WTC11 (cell line): Measurements from ENCODE around the gene SNAPC5. TPM values are rescaled to one million over a fixed set of nuclear protein-coding genes. Genes with fewer than 3 reads are reported as not detected.
A peak's percentile ranks its signal among the peaks of the same experiment; 100 is the strongest.

Source experiments
- ATAC-seq: fragments of 200-7000 bp; cut with Tn5 transposase; 2 replicates; pipeline ENCODE4 v1.10.0; 2021; ENCODE audit warnings: mild to moderate bottlenecking, moderate library complexity
- CTCF ChIA-PET: fragments of 300-600 bp; sonication (Branson Sonifier 250); formaldehyde crosslinking; loops from one replicate; lab custom pipeline; 2021; ENCODE audit warnings: antibody characterized with exemption; lab: Charles Lee
- POLR2A ChIA-PET: fragments of 350-600 bp; sonication (Branson Sonifier 250); formaldehyde crosslinking; loops from one replicate; lab custom pipeline; 2021; ENCODE audit warnings: antibody characterized with exemption; lab: Charles Lee
- DNase-seq: peaks from one replicate; pipeline ENCODE4 v3.0.0; 2021; ENCODE audit warnings: low spot score
- H3K27ac Mint-ChIP-seq: 2 replicates; pipeline ENCODE4 v1.8.0; 2021; ENCODE audit warnings: mixed read lengths
- H3K27me3 Mint-ChIP-seq: 2 replicates; pipeline ENCODE4 v1.8.0; 2021; ENCODE audit warnings: low read depth, mild to moderate bottlenecking, moderate library complexity, mixed read lengths
- H3K36me3 Mint-ChIP-seq: 2 replicates; pipeline ENCODE4 v1.8.0; 2021; ENCODE audit warnings: mixed read lengths
- H3K4me1 Mint-ChIP-seq: 2 replicates; pipeline ENCODE4 v1.8.0; 2022; ENCODE audit warnings: mixed read lengths
- H3K4me3 Mint-ChIP-seq: 2 replicates; pipeline ENCODE4 v1.8.0; 2021; ENCODE audit warnings: mild to moderate bottlenecking, moderate library complexity, mixed read lengths
- H3K9me3 Mint-ChIP-seq: 2 replicates; pipeline ENCODE4 v1.8.0; 2021; ENCODE audit warnings: mixed read lengths
- ELF4 ChIP-seq: sonication (generic); formaldehyde crosslinking; IDR thresholded peaks from 2 replicates; pipeline ENCODE4 v1.8.1; 2022; ENCODE audit warnings: low read depth, mild to moderate bottlenecking, moderate library complexity, missing genetic modification reagents
- ESRRA ChIP-seq: sonication (generic); formaldehyde crosslinking; IDR thresholded peaks from 2 replicates; pipeline ENCODE4 v1.8.1; 2022; ENCODE audit warnings: mild to moderate bottlenecking, missing genetic modification reagents, borderline replicate concordance
- GRHL2 ChIP-seq: fragments of 250-450 bp; sonication (Bioruptor Pico); IDR thresholded peaks from 2 replicates; pipeline ENCODE4 v1.8.0; 2022; ENCODE audit warnings: mild to moderate bottlenecking, moderate library complexity; ENCODE audit not compliant: insufficient replicate concordance, severe bottlenecking
- GTF2I ChIP-seq: fragments of 250-450 bp; sonication (Bioruptor Pico); conservative IDR thresholded peaks from 2 replicates; pipeline ENCODE4 v1.4.0; 2021; ENCODE audit warnings: mild to moderate bottlenecking
- HMGA2 ChIP-seq: fragments of 250-450 bp; sonication (Bioruptor Pico); IDR thresholded peaks from 2 replicates; pipeline ENCODE4 v1.4.0; 2021; ENCODE audit warnings: mild to moderate bottlenecking, moderate library complexity
- KAT7 ChIP-seq: sonication (generic); formaldehyde crosslinking; IDR thresholded peaks from 2 replicates; pipeline ENCODE4 v1.8.1; 2023; ENCODE audit warnings: missing genetic modification reagents, mild to moderate bottlenecking, borderline replicate concordance
- NFE2L1 ChIP-seq: sonication (generic); formaldehyde crosslinking; IDR thresholded peaks from 2 replicates; pipeline ENCODE4 v1.8.1; 2023; ENCODE audit warnings: missing genetic modification reagents
- PRRX2 ChIP-seq: fragments of 250-450 bp; sonication (Bioruptor Pico); IDR thresholded peaks from 2 replicates; pipeline ENCODE4 v1.8.0; 2021; ENCODE audit warnings: mild to moderate bottlenecking
- SOX15 ChIP-seq: fragments of 250-450 bp; sonication (Bioruptor Pico); IDR thresholded peaks from 2 replicates; pipeline ENCODE4 v1.9.0; 2021; ENCODE audit warnings: mild to moderate bottlenecking
- SP1 ChIP-seq: sonication (generic); formaldehyde crosslinking; conservative IDR thresholded peaks from 2 replicates; pipeline ENCODE4 v1.8.1; 2022; ENCODE audit warnings: missing genetic modification reagents
- TEAD1 ChIP-seq: sonication (generic); formaldehyde crosslinking; IDR thresholded peaks from 2 replicates; pipeline ENCODE4 v1.8.0; 2022; ENCODE audit warnings: mild to moderate bottlenecking, missing genetic modification reagents
- ZBTB21 ChIP-seq: sonication (generic); formaldehyde crosslinking; IDR thresholded peaks from 2 replicates; pipeline ENCODE4 v1.8.1; 2023; ENCODE audit warnings: mild to moderate bottlenecking, missing genetic modification reagents, borderline replicate concordance
- ZNF121 ChIP-seq: sonication (generic); formaldehyde crosslinking; IDR thresholded peaks from 2 replicates; pipeline ENCODE4 v1.8.0; 2023; ENCODE audit warnings: missing genetic modification reagents
- ZNF263 ChIP-seq: sonication (generic); formaldehyde crosslinking; IDR thresholded peaks from 2 replicates; pipeline ENCODE4 v1.8.1; 2022; ENCODE audit warnings: low read depth, mild to moderate bottlenecking, moderate library complexity, missing genetic modification reagents
- total RNA-seq: library from RNA; stranded (reverse); gene quantifications from 3 replicates; pipeline ENCODE4 v1.2.3, GENCODE V29; 2021
- TF ChIP-seq, protein P1 (sequence below): sonication (generic); formaldehyde crosslinking; IDR thresholded peaks from 2 replicates; pipeline ENCODE4 v1.8.0; 2023; ENCODE audit warnings: missing genetic modification reagents
- TF ChIP-seq, protein P2 (sequence below): fragments of 250-450 bp; sonication (Bioruptor Pico); IDR thresholded peaks from 2 replicates; pipeline ENCODE4 v1.9.0; 2021; ENCODE audit warnings: mild to moderate bottlenecking
- TF ChIP-seq, protein P3 (sequence below): sonication (generic); formaldehyde crosslinking; IDR thresholded peaks from 2 replicates; pipeline ENCODE4 v1.8.0; 2022; ENCODE audit warnings: mild to moderate bottlenecking, missing genetic modification reagents
- TF ChIP-seq, protein P4 (sequence below): fragments of 250-450 bp; sonication (Bioruptor Pico); conservative IDR thresholded peaks from 2 replicates; pipeline ENCODE4 v1.9.0; 2021; ENCODE audit warnings: mild to moderate bottlenecking
- TF ChIP-seq, protein P5 (sequence below): fragments of 250-450 bp; sonication (Bioruptor Pico); IDR thresholded peaks from 2 replicates; pipeline ENCODE4 v2.1.2; 2022; ENCODE audit warnings: mild to moderate bottlenecking, moderate library complexity
- TF ChIP-seq, protein P6 (sequence below): fragments of 250-450 bp; sonication (Bioruptor Pico); IDR thresholded peaks from 2 replicates; pipeline ENCODE4 v1.9.0; 2021; ENCODE audit warnings: mild to moderate bottlenecking, borderline replicate concordance

Gene SNAPC5
- total RNA-seq, 1 experiment from 2014 or later = 21.1 TPM

DNA sequence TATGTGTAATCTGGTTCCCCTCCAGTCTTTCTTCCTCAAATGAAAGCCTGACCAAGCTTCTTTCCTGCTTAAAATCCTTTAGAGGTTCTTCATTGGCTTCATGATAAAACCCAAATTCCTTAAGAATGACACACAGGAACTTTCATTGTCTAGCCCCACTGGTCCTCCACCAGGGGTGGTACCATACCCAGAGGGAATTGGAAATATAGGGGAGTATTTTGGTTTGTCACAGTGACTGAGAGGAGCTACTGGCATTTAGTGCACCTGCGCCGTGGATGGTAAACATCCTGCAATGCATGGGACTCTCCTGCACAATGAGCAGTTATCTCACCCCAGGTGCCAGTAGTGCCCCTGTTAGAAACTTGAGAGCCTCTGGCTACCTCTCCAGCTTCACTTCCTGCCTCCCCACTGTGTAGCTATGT lies 18.4 kb upstream of the SNAPC5 start:
- peak overlapping the region; percentile 13; the same call in 1 of the 2 replicates for H3K27ac Mint-ChIP-seq

DNA sequence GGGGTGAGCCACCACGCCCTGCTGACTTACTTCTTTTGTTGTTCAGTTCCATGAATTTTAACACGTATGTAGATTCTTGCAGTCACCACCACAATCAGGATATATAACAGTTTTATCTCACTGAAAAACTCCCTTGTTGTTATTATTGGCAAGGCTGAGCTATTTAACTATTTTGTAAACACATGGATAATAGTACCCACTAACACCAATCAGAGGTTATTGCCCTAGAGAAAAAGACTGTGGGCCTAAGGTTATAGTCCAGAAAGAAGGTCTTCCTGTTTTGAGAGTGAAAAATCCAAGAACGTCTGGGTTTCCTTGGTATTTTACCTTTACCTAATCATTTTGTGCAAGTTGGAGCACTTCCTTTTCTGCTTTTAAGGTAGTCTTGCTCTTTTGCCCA lies 17.0 kb upstream of the SNAPC5 start:
- H3K9me3 Mint-ChIP-seq = no peaks in the 10 kb centered on the region
- TF ChIP-seq, protein P1, sequence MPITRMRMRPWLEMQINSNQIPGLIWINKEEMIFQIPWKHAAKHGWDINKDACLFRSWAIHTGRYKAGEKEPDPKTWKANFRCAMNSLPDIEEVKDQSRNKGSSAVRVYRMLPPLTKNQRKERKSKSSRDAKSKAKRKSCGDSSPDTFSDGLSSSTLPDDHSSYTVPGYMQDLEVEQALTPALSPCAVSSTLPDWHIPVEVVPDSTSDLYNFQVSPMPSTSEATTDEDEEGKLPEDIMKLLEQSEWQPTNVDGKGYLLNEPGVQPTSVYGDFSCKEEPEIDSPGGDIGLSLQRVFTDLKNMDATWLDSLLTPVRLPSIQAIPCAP = no peak
- no peak for TF ChIP-seq ZNF263 (CRISPR knock-in tag)
- TF ChIP-seq GTF2I (CRISPR knock-in tag) = no peak
- TF ChIP-seq TEAD1 (CRISPR knock-in tag) = no peak
- no peak for TF ChIP-seq KAT7 (CRISPR knock-in tag)
- TF ChIP-seq SP1 (CRISPR knock-in tag) = no peak
- TF ChIP-seq HMGA2 = no peak
- TF ChIP-seq SOX15 (CRISPR knock-in tag) = no peak
- TF ChIP-seq GRHL2 (CRISPR knock-in tag) = no peak
- TF ChIP-seq, protein P2, sequence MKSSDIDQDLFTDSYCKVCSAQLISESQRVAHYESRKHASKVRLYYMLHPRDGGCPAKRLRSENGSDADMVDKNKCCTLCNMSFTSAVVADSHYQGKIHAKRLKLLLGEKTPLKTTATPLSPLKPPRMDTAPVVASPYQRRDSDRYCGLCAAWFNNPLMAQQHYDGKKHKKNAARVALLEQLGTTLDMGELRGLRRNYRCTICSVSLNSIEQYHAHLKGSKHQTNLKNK (CRISPR knock-in tag) = no peak
- TF ChIP-seq, all 79 proteins: peak for 0
- Mint-ChIP-seq H3K27me3 (no peaks in the 10 kb centered on the region), H3K36me3 (peaks cover 45% of the 10 kb centered on the region), H3K4me1 (peaks cover 12% of the 10 kb centered on the region), H3K4me3 (no peak overlapping the region), H3K27ac (peak overlapping the region; percentile 43; the same call in 1 of the 2 replicates)
- ATAC-seq (no peak), DNase-seq (no peak)
- CTCF ChIA-PET = no interaction called here
- POLR2A ChIA-PET = no interaction called here

More for the DNA sequence above, 18.4 kb upstream of the SNAPC5 start:
- ChIA-PET CTCF (interaction anchor here (1.3 kb wide), 1 partner anchor 18 kb away, joined by 4 read pairs; the partner anchor contains the start of gene SNAPC5), POLR2A (no interaction called here)
- Mint-ChIP-seq H3K4me1 (peaks cover 12% of the 10 kb centered on the region), H3K4me3 (no peak overlapping the region), H3K36me3 (peaks cover 41% of the 10 kb centered on the region), H3K27me3 (no peaks in the 10 kb centered on the region), H3K9me3 (no peaks in the 10 kb centered on the region)
- ATAC-seq (peak; percentile 67), DNase-seq (no peak)
- TF ChIP-seq, protein P3, sequence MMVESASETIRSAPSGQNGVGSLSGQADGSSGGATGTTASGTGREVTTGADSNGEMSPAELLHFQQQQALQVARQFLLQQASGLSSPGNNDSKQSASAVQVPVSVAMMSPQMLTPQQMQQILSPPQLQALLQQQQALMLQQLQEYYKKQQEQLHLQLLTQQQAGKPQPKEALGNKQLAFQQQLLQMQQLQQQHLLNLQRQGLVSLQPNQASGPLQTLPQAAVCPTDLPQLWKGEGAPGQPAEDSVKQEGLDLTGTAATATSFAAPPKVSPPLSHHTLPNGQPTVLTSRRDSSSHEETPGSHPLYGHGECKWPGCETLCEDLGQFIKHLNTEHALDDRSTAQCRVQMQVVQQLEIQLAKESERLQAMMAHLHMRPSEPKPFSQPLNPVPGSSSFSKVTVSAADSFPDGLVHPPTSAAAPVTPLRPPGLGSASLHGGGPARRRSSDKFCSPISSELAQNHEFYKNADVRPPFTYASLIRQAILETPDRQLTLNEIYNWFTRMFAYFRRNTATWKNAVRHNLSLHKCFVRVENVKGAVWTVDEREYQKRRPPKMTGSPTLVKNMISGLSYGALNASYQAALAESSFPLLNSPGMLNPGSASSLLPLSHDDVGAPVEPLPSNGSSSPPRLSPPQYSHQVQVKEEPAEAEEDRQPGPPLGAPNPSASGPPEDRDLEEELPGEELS (CRISPR knock-in tag) = 0 out of 2 replicates have a peak, but pooled peaks have one; percentile 16
- no peak for TF ChIP-seq ELF4

DNA sequence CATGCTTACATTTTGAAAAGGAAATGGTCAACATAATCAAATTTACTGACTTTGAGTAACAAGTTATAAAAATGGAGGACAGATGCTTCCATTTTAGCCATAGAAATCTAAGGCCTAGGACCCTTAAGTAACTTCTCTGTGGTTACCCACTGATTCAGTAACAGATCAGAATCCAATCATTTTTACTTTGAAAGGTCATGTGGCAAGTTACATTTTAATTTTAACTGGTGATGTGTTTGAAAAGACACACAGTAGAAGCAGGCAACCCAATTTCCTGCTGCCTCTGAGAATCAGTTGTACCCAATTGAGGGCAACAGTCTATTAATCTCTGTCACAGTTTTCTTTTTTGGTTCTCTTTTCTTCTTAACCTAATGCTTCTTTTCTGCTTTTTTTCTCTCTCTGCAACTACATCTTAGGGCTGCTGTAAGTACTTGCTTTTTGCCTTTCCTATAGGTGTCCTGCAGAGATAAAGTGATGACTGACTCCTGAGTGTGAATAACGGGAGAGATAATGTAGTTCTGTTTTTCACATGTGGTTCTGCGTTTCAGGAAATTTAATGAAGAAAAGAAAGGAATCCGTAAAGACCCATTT lies 10.8 kb upstream of the SNAPC5 start:
- CTCF ChIA-PET = interaction anchor here (1.0 kb wide), 1 partner anchor 10 kb away, joined by 3 read pairs; no protein-coding TSS in a partner anchor
- ATAC-seq = no peak
- no peak for DNase-seq
- Mint-ChIP-seq H3K4me1 (peaks cover 21% of the 10 kb centered on the region), H3K36me3 (peaks cover 25% of the 10 kb centered on the region), H3K9me3 (no peaks in the 10 kb centered on the region), H3K27ac (no peak overlapping the region), H3K4me3 (no peak overlapping the region), H3K27me3 (no peaks in the 10 kb centered on the region)
- POLR2A ChIA-PET = no interaction called here
- TF ChIP-seq ZBTB21 (CRISPR knock-in tag) = no peak
- TF ChIP-seq, protein P4, sequence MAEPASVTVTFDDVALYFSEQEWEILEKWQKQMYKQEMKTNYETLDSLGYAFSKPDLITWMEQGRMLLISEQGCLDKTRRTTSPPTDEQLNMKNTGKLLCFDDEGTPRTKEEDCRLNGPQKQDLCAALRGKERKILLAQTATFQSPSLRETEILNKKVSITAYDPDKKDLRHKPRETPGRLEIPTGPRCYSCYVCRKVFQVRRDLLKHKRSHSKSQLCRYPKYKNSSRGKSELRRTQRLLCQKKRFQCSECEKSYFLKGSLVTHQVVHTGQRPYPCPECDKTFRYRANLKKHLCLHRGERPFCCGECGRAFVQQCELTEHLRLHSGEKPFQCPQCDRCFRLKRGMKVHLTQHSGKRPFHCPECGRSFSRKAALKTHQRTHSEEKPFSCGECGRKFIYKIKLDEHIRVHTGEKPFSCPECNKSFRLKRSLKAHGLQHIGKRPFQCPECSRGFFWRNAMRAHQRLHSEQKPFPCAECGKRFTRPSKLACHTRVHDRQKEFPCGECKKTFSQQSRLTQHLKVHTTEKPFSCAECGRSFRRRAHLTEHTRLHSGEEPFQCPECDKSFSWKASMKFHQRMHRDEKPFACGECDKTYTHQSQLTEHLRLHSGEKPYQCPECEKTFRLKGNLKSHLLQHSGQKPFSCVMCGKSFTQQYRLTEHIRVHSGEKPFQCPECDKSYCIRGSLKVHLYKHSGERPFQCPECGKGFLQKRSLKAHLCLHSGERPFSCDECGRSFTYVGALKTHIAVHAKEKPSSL (CRISPR knock-in tag) = no peak
- TF ChIP-seq, protein P2 (CRISPR knock-in tag) = no peak
- TF ChIP-seq, protein P5, sequence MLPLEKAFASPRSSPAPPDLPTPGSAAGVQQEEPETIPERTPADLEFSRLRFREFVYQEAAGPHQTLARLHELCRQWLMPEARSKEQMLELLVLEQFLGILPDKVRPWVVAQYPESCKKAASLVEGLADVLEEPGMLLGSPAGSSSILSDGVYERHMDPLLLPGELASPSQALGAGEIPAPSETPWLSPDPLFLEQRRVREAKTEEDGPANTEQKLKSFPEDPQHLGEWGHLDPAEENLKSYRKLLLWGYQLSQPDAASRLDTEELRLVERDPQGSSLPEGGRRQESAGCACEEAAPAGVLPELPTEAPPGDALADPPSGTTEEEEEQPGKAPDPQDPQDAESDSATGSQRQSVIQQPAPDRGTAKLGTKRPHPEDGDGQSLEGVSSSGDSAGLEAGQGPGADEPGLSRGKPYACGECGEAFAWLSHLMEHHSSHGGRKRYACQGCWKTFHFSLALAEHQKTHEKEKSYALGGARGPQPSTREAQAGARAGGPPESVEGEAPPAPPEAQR (CRISPR knock-in tag) = no peak
- no peak for TF ChIP-seq ZNF121 (CRISPR knock-in tag)
- no peak for TF ChIP-seq NFE2L1 (CRISPR knock-in tag)
- TF ChIP-seq, protein P6, sequence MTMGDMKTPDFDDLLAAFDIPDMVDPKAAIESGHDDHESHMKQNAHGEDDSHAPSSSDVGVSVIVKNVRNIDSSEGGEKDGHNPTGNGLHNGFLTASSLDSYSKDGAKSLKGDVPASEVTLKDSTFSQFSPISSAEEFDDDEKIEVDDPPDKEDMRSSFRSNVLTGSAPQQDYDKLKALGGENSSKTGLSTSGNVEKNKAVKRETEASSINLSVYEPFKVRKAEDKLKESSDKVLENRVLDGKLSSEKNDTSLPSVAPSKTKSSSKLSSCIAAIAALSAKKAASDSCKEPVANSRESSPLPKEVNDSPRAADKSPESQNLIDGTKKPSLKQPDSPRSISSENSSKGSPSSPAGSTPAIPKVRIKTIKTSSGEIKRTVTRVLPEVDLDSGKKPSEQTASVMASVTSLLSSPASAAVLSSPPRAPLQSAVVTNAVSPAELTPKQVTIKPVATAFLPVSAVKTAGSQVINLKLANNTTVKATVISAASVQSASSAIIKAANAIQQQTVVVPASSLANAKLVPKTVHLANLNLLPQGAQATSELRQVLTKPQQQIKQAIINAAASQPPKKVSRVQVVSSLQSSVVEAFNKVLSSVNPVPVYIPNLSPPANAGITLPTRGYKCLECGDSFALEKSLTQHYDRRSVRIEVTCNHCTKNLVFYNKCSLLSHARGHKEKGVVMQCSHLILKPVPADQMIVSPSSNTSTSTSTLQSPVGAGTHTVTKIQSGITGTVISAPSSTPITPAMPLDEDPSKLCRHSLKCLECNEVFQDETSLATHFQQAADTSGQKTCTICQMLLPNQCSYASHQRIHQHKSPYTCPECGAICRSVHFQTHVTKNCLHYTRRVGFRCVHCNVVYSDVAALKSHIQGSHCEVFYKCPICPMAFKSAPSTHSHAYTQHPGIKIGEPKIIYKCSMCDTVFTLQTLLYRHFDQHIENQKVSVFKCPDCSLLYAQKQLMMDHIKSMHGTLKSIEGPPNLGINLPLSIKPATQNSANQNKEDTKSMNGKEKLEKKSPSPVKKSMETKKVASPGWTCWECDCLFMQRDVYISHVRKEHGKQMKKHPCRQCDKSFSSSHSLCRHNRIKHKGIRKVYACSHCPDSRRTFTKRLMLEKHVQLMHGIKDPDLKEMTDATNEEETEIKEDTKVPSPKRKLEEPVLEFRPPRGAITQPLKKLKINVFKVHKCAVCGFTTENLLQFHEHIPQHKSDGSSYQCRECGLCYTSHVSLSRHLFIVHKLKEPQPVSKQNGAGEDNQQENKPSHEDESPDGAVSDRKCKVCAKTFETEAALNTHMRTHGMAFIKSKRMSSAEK = no peak
- no peak for TF ChIP-seq PRRX2 (CRISPR knock-in tag)
- TF ChIP-seq ESRRA = no peak
- TF ChIP-seq KAT7 (CRISPR knock-in tag) = no peak
